GM03348 (cell line): Measurements from ENCODE around the gene BRICD5.

ENCODE experiments used
- DNase-seq: peaks from one replicate; pipeline ENCODE4 v3.0.0; 2012; ENCODE audit warnings: low spot score

The BRICD5 gene

GRCh38 chr16:2163211-2163881, 47.3 kb downstream of the BRICD5 start:
- DNase-seq, result no peak

- no peak for DNase-seq
These were observed 48.0 kb downstream of the BRICD5 start for GRCh38 chr16:2162676-2163118.

- DNase-seq, result no peak
These were observed 48.8 kb downstream of the BRICD5 start for GRCh38 chr16:2161911-2162310.

- peak; percentile 85 for DNase-seq
These were observed 49.6 kb downstream of the BRICD5 start for GRCh38 chr16:2160915-2161551.
